Stimulated activated CD4-positive, alpha-beta T cell treated with anti-CD3 and anti-CD28 coated beads, Interleukin-4, amount 100 ng/mL, for 24 hours (primary cell): ENCODE measurements around the gene SREK1IP1.
"Not testable (repeated sequence)": the region's sequence is repeated elsewhere in the genome, so short reads cannot be mapped to it uniquely, and the experiment has no call there.

ENCODE experiments used
- DNase-seq: peaks from one replicate; pipeline ENCODE4 v3.0.0-alpha.2; 2020

The SREK1IP1 gene

GRCh38 chr5:64763948-64764503, 4.5 kb downstream of the SREK1IP1 start:
- DNase-seq: no peak

- no peak for DNase-seq
These were observed 8.4 kb downstream of the SREK1IP1 start for GRCh38 chr5:64759960-64760660.

GRCh38 chr5:64758901-64759300, 9.6 kb downstream of the SREK1IP1 start:
- no peak for DNase-seq

GRCh38 chr5:64754066-64754465, 14.4 kb downstream of the SREK1IP1 start:
- DNase-seq: no peak

- no peak for DNase-seq
These were observed 19.1 kb downstream of the SREK1IP1 start for GRCh38 chr5:64749385-64749784.

- no peak for DNase-seq
These were observed 22.0 kb downstream of the SREK1IP1 start for GRCh38 chr5:64746446-64746845.

GRCh38 chr5:64744914-64745313, 23.6 kb downstream of the SREK1IP1 start:
- DNase-seq: no peak

- DNase-seq: no peak
These were observed 25.7 kb downstream of the SREK1IP1 start for GRCh38 chr5:64742821-64743220.

GRCh38 chr5:64742411-64742810, 26.1 kb downstream of the SREK1IP1 start:
- DNase-seq: no peak

- no peak for DNase-seq
These were observed 41.3 kb downstream of the SREK1IP1 start for GRCh38 chr5:64727150-64727549.

GRCh38 chr5:64722588-64722987, 45.9 kb downstream of the SREK1IP1 start:
- DNase-seq: no peak

GRCh38 chr5:64714495-64714894, 54.0 kb downstream of the SREK1IP1 start:
- not testable (repeated sequence) for DNase-seq

GRCh38 chr5:64707191-64707590, 61.3 kb downstream of the SREK1IP1 start:
- DNase-seq: no peak

GRCh38 chr5:64706074-64706473, 62.4 kb downstream of the SREK1IP1 start:
- not testable (repeated sequence) for DNase-seq

- DNase-seq: no peak
These were observed 67.7 kb downstream of the SREK1IP1 start for GRCh38 chr5:64700765-64701164.

GRCh38 chr5:64696414-64696813, 72.1 kb downstream of the SREK1IP1 start:
- not testable (repeated sequence) for DNase-seq

GRCh38 chr5:64693636-64694035, 74.9 kb downstream of the SREK1IP1 start:
- DNase-seq: no peak

- DNase-seq: no peak
These were observed 77.2 kb downstream of the SREK1IP1 start for GRCh38 chr5:64691291-64691690.

GRCh38 chr5:64690417-64691151, 77.9 kb downstream of the SREK1IP1 start, which contains the start of gene SHISAL2B:
Gene SHISAL2B (plus strand): TSS chr5:64690503. CDS start chr5:64690624, 121 bp downstream.
- no peak for DNase-seq

- DNase-seq: no peak
These were observed 78.4 kb downstream of the SREK1IP1 start for GRCh38 chr5:64690104-64690416.

GRCh38 chr5:64688965-64689364, 79.5 kb downstream of the SREK1IP1 start:
- no peak for DNase-seq

GRCh38 chr5:64688391-64688790, 80.1 kb downstream of the SREK1IP1 start:
- DNase-seq: no peak

GRCh38 chr5:64685866-64686265, 82.6 kb downstream of the SREK1IP1 start:
- DNase-seq: no peak

GRCh38 chr5:64682608-64683007, 85.9 kb downstream of the SREK1IP1 start:
- DNase-seq: no peak
